Dermis blood vessel endothelial cell (primary cell): ENCODE measurements around the gene MEGF10. TPM values are rescaled to one million over a fixed set of nuclear protein-coding genes. Genes with fewer than 3 reads are reported as not detected.

ENCODE experiments used
- DNase-seq: peaks from one replicate; pipeline ENCODE4 v3.0.0; 2010
- total RNA-seq: library from RNA; depleted of rRNA; stranded (reverse); fragments of >200 nt; gene quantifications from 2 replicates; pipeline ENCODE4 v1.2.3, GENCODE V29; 2014

Gene MEGF10
- total RNA-seq, 1 donor from 2014 or later: 1.4 TPM

- DNase-seq: no peak
Observed at GRCh38 chr5:127412698-127413097, 122.1 kb downstream of the MEGF10 start.

- DNase-seq: no peak
Observed at GRCh38 chr5:127415034-127415433, 124.4 kb downstream of the MEGF10 start.

- no peak for DNase-seq
Observed at GRCh38 chr5:127416906-127417305, 126.3 kb downstream of the MEGF10 start.

GRCh38 chr5:127417528-127417927 lies 126.9 kb downstream of the MEGF10 start:
- DNase-seq: no peak

- no peak for DNase-seq
Observed at GRCh38 chr5:127418367-127418766, 127.8 kb downstream of the MEGF10 start.

- DNase-seq: no peak
Observed at GRCh38 chr5:127418974-127419682, 128.5 kb downstream of the MEGF10 start.

GRCh38 chr5:127419683-127420257 lies 129.2 kb downstream of the MEGF10 start:
- no peak for DNase-seq

- DNase-seq: no peak
Observed at GRCh38 chr5:127420758-127421157, 130.2 kb downstream of the MEGF10 start.

- DNase-seq: no peak
Observed at GRCh38 chr5:127421471-127421870, 130.9 kb downstream of the MEGF10 start.

- DNase-seq: no peak
Observed at GRCh38 chr5:127423173-127423798, 132.7 kb downstream of the MEGF10 start.

GRCh38 chr5:127425037-127425436 lies 134.4 kb downstream of the MEGF10 start:
- no peak for DNase-seq

GRCh38 chr5:127425868-127426267 lies 135.3 kb downstream of the MEGF10 start:
- DNase-seq: no peak

GRCh38 chr5:127426661-127427060 lies 136.1 kb downstream of the MEGF10 start:
- no peak for DNase-seq

- DNase-seq: no peak
Observed at GRCh38 chr5:127428276-127428675, 137.7 kb downstream of the MEGF10 start.

GRCh38 chr5:127428748-127429147 lies 138.2 kb downstream of the MEGF10 start:
- no peak for DNase-seq

- DNase-seq: no peak
Observed at GRCh38 chr5:127429928-127430327, 139.3 kb downstream of the MEGF10 start.

- DNase-seq: no peak
Observed at GRCh38 chr5:127430627-127431026, 140.0 kb downstream of the MEGF10 start.

- no peak for DNase-seq
Observed at GRCh38 chr5:127431977-127432585, 141.5 kb downstream of the MEGF10 start.

GRCh38 chr5:127433526-127433925 lies 142.9 kb downstream of the MEGF10 start:
- DNase-seq: no peak

GRCh38 chr5:127434588-127434987 lies 144.0 kb downstream of the MEGF10 start:
- DNase-seq: no peak

- DNase-seq: no peak
Observed at GRCh38 chr5:127435821-127436220, 145.2 kb downstream of the MEGF10 start.

- DNase-seq: no peak
Observed at GRCh38 chr5:127439644-127440043, 149.0 kb downstream of the MEGF10 start.

- no peak for DNase-seq
Observed at GRCh38 chr5:127440831-127441230, 150.2 kb downstream of the MEGF10 start.
